ENCODE results near the gene COPG1.

DNA sequence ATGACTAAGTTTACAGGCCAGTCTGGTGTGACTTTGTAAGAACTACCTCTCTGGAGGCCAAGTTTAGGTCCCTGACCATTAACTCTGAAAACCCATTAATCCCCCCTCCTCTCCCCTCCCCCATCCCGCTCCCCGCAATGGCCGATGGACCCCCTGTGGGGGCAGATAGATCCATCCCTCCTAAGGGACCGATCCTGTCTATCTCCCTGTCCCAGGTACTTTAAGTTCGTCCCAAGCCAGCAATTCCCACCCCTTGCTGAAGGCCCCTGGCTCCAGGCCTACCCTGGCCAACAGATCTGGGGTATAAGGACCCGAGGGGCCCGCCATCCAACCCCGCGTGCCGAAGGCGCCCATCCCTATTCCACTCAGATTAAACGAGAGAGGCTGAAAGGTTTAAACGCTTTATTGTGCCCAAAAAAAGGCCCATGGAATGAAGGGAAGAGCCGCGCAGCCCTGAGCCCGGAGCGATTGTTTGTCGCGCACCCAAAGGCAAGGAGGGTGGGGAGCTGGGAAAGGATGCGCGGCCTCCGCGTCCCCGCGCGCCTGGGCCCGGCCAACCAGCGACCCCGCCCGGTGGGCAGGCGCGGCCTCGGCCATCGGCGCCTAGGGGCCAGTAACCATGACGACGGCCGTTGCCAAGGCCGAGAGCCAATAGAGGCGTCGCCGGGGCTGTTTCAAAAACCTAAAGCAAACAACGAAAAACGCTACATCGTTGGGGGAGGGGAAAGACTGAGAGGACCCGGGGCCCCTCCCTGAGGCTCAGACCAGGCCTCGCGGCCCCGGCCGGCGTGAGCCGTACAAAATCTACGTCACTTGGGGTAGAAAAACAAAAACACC lies 65.2 kb downstream of the COPG1 start:
- TF ChIP-seq, protein P1, sequence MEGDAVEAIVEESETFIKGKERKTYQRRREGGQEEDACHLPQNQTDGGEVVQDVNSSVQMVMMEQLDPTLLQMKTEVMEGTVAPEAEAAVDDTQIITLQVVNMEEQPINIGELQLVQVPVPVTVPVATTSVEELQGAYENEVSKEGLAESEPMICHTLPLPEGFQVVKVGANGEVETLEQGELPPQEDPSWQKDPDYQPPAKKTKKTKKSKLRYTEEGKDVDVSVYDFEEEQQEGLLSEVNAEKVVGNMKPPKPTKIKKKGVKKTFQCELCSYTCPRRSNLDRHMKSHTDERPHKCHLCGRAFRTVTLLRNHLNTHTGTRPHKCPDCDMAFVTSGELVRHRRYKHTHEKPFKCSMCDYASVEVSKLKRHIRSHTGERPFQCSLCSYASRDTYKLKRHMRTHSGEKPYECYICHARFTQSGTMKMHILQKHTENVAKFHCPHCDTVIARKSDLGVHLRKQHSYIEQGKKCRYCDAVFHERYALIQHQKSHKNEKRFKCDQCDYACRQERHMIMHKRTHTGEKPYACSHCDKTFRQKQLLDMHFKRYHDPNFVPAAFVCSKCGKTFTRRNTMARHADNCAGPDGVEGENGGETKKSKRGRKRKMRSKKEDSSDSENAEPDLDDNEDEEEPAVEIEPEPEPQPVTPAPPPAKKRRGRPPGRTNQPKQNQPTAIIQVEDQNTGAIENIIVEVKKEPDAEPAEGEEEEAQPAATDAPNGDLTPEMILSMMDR (conservative IDR thresholded peaks at IDR 0.05), result no peak; the same call in 1 of the 2 replicates
- TF ChIP-seq ZFX (IDR thresholded peaks at IDR 0.05), result peak; percentile 68
